ENCODE measurements around the gene C20orf204. TPM values are rescaled to one million over a fixed set of nuclear protein-coding genes. Genes with fewer than 3 reads are reported as not detected.

Gene C20orf204
- total and polyA plus RNA-seq, 10 of the 15 experiments (the other 5 are each of a cell fraction or from before 2014, with no cell fraction given): 0.24 to 56.0 (median 12.4) TPM

DNA sequence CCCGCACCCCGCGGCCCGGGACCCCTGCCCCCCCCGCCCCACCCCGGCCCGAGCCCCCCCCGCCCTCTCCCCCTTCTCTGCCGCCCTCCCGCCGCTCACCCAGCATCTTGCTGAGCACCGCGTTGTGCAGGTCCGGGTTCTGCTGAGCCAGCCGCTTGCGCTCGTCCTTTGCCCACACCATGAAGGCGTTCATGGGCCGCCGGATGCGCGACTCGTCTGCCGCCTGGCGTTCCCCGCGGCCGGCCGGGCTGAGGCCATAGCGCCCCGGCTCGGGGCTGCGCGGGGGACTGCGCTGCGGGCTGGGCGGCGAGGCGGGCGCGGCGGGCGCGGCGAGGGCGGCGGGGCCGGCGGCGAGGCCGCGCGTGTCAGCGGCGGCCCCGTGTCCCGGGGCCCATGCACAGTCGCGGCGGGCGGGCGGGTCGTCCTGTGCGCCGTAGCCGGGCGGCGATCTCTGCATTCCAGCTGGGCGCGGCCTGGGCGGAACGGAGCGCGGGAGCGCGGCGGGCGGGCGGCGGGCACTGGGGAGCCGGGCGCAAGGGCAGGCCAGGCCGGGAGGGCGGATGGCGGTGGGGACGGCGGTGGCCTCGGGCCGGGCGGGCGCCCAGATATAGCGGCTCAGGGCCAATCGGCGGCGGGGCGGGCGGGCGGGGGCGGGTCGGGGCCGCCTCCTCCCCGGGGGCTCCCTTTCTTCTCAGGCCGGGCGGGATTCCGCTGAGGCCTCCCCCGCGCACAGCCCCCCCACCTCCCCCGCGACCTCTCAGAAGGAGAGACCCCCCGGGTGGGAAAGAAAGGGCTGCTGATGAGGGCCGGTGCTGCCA lies 13.3 kb downstream of the C20orf204 start, which contains the start of gene SOX18 (continued):
- TF ChIP-seq, protein P1, sequence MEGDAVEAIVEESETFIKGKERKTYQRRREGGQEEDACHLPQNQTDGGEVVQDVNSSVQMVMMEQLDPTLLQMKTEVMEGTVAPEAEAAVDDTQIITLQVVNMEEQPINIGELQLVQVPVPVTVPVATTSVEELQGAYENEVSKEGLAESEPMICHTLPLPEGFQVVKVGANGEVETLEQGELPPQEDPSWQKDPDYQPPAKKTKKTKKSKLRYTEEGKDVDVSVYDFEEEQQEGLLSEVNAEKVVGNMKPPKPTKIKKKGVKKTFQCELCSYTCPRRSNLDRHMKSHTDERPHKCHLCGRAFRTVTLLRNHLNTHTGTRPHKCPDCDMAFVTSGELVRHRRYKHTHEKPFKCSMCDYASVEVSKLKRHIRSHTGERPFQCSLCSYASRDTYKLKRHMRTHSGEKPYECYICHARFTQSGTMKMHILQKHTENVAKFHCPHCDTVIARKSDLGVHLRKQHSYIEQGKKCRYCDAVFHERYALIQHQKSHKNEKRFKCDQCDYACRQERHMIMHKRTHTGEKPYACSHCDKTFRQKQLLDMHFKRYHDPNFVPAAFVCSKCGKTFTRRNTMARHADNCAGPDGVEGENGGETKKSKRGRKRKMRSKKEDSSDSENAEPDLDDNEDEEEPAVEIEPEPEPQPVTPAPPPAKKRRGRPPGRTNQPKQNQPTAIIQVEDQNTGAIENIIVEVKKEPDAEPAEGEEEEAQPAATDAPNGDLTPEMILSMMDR (IDR thresholded peaks at IDR 0.05 in 2 of 3, conservative IDR thresholded peaks at IDR 0.05 in 1 of 3; ENCODE audit: control insufficient read depth in 2 of 3, extremely low read depth in 1 of 3, insufficient read depth in 1 of 3, low read depth in 3 of 3, low read length in 3 of 3): peak in 2 of 3 experiments; percentile 6 to 27; a peak in 2 of 6 replicates
- no peak for TF ChIP-seq ETV6 (conservative IDR thresholded peaks at IDR 0.05 in 1 of 2, IDR thresholded peaks at IDR 0.05 in 1 of 2; ENCODE audit: borderline replicate concordance in 1 of 2, low read depth in 1 of 2)
- TF ChIP-seq TAF1 (IDR thresholded peaks at IDR 0.05; ENCODE audit: borderline replicate concordance, low read depth, low read length): no peak
- TF ChIP-seq EGR1 (IDR thresholded peaks at IDR 0.05; ENCODE audit: borderline replicate concordance in 1 of 2, low read depth in 2 of 2, low read length in 2 of 2): 0 out of 3 replicates have a peak, but pooled peaks of 1 of the 2 experiments have one; percentile 23
- no peak for TF ChIP-seq BCL11A (IDR thresholded peaks at IDR 0.05; ENCODE audit: low read depth, low read length)
- peak in 1 of 2 experiments; percentile 79; a peak in 1 of 4 replicates for TF ChIP-seq SRF (IDR thresholded peaks at IDR 0.05; ENCODE audit: low read depth in 2 of 2, low read length in 2 of 2)
- TF ChIP-seq ZNF274 (IDR thresholded peaks at IDR 0.05; ENCODE audit: insufficient read depth, insufficient read length): no peak
- peak; percentile 20; the same call in 1 of the 2 replicates for TF ChIP-seq RAD21 (IDR thresholded peaks at IDR 0.05; ENCODE audit: insufficient read depth, low read depth, low read length)

DNA sequence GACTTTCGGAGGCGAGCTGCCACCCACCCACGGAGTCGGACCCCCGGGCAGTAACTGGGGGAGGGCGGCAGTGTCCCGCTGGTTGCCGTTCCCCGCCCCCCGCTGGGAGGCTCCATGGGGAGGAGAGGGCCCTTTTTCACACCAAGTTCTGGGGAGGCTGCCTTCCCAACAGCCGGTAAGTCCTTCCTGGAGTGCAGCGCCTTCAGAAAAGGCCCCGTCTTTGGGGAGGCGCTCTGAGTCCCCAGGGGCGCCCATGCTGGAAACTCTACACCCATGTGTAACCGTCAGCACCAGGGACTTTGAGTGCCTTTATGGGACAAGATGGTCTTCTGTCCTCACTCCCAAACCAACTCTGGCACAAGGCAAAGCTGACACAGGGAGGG lies 13.9 kb downstream of the C20orf204 start:
- no peak for FAIRE-seq
- H3K4me2 ChIP-seq (ENCODE audit: control insufficient read depth, insufficient read depth): peak overlapping the region; percentile 42
- ChIA-PET POLR2A (interaction anchor here (0.8 kb wide), 1 partner anchor 16 kb away, joined by 6 read pairs; no protein-coding TSS in a partner anchor), CTCF (interaction anchor here (0.5 to 2.2 kb wide), 2 partner anchors 8 to 144 kb away, joined by 3 to 5 read pairs; no protein-coding TSS in a partner anchor), RAD21 (ENCODE audit: unreplicated experiment) (no interaction called here), SMC1A (ENCODE audit: uncharacterized antibody, unreplicated experiment) (no interaction called here)
- H3K4me1 ChIP-seq (ENCODE audit: control insufficient read depth, insufficient read depth, low read length): peaks cover 9% of the 10 kb centered on the region
- no peak overlapping the region for H3K9ac ChIP-seq (ENCODE audit: control insufficient read depth, insufficient read depth, low read length)
- 13% methylated on average over 15 of the region's 16 CpGs for WGBS (ENCODE audit: insufficient coverage, insufficient replicate concordance, low lambda C conversion rate, missing lambda C conversion rate)
- no peaks in the 10 kb centered on the region for H3K79me2 ChIP-seq (ENCODE audit: control insufficient read depth, insufficient read depth, low read length)
- no peak for DNase-seq (ENCODE audit: low read depth, low spot score)
- no TSS peak for BruUV-seq (replicated peaks)
- no peaks in the 10 kb centered on the region for H3K36me3 ChIP-seq (ENCODE audit: control insufficient read depth in 2 of 2, insufficient read depth in 2 of 2, low read length in 1 of 2)
- H3K27ac ChIP-seq (ENCODE audit: control insufficient read depth, insufficient read depth): no peak overlapping the region
- H3K9me3 ChIP-seq (replicated peaks; ENCODE audit: control insufficient read depth, insufficient read depth, low read length): no peaks in the 10 kb centered on the region
- peaks cover 4 to 14% of the 10 kb centered on the region in 2 experiments; a peak in 3 of 4 replicates for H3K27me3 ChIP-seq (replicated peaks in 1 of 2; ENCODE audit: control insufficient read depth in 2 of 2, insufficient read depth in 2 of 2, low read length in 1 of 2)
- in situ Hi-C loops (cut with MboI) (no loop called here), intact Hi-C loops (cut with micrococcal nuclease; ENCODE audit: unreplicated experiment) (loop anchor here (10.0 kb wide), 1 partner anchor 185 kb away; the partner anchor contains the start of genes ABHD16B and TPD52L2)
- H3K4me3 ChIP-seq: no peak overlapping the region
- no peak overlapping the region for H2AFZ ChIP-seq (ENCODE audit: control insufficient read depth, low read depth, low read length)
- ATAC-seq: no peak; the same call in 2 of the 3 replicates
- H4K20me1 ChIP-seq (ENCODE audit: control insufficient read depth, insufficient read depth): no peaks in the 10 kb centered on the region
- TF ChIP-seq, protein P2, sequence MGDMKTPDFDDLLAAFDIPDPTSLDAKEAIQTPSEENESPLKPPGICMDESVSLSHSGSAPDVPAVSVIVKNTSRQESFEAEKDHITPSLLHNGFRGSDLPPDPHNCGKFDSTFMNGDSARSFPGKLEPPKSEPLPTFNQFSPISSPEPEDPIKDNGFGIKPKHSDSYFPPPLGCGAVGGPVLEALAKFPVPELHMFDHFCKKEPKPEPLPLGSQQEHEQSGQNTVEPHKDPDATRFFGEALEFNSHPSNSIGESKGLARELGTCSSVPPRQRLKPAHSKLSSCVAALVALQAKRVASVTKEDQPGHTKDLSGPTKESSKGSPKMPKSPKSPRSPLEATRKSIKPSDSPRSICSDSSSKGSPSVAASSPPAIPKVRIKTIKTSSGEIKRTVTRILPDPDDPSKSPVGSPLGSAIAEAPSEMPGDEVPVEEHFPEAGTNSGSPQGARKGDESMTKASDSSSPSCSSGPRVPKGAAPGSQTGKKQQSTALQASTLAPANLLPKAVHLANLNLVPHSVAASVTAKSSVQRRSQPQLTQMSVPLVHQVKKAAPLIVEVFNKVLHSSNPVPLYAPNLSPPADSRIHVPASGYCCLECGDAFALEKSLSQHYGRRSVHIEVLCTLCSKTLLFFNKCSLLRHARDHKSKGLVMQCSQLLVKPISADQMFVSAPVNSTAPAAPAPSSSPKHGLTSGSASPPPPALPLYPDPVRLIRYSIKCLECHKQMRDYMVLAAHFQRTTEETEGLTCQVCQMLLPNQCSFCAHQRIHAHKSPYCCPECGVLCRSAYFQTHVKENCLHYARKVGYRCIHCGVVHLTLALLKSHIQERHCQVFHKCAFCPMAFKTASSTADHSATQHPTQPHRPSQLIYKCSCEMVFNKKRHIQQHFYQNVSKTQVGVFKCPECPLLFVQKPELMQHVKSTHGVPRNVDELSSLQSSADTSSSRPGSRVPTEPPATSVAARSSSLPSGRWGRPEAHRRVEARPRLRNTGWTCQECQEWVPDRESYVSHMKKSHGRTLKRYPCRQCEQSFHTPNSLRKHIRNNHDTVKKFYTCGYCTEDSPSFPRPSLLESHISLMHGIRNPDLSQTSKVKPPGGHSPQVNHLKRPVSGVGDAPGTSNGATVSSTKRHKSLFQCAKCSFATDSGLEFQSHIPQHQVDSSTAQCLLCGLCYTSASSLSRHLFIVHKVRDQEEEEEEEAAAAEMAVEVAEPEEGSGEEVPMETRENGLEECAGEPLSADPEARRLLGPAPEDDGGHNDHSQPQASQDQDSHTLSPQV (IDR thresholded peaks at IDR 0.05): no peak
- TF ChIP-seq, protein P3, sequence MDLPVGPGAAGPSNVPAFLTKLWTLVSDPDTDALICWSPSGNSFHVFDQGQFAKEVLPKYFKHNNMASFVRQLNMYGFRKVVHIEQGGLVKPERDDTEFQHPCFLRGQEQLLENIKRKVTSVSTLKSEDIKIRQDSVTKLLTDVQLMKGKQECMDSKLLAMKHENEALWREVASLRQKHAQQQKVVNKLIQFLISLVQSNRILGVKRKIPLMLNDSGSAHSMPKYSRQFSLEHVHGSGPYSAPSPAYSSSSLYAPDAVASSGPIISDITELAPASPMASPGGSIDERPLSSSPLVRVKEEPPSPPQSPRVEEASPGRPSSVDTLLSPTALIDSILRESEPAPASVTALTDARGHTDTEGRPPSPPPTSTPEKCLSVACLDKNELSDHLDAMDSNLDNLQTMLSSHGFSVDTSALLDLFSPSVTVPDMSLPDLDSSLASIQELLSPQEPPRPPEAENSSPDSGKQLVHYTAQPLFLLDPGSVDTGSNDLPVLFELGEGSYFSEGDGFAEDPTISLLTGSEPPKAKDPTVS (IDR thresholded peaks at IDR 0.05; ENCODE audit: low read depth, low read length): no peak
- no peak for TF ChIP-seq RB1 (IDR thresholded peaks at IDR 0.05; ENCODE audit: borderline replicate concordance)

Data from GM12878 (cell line).